ENCODE results near the gene SRP54. TPM values are rescaled to one million over a fixed set of nuclear protein-coding genes. Genes with fewer than 3 reads are reported as not detected.

SRP54 gene
- total RNA-seq, 6 experiments from 2014 or later = 68.6 to 83.0 (median 75.1) TPM

DNA sequence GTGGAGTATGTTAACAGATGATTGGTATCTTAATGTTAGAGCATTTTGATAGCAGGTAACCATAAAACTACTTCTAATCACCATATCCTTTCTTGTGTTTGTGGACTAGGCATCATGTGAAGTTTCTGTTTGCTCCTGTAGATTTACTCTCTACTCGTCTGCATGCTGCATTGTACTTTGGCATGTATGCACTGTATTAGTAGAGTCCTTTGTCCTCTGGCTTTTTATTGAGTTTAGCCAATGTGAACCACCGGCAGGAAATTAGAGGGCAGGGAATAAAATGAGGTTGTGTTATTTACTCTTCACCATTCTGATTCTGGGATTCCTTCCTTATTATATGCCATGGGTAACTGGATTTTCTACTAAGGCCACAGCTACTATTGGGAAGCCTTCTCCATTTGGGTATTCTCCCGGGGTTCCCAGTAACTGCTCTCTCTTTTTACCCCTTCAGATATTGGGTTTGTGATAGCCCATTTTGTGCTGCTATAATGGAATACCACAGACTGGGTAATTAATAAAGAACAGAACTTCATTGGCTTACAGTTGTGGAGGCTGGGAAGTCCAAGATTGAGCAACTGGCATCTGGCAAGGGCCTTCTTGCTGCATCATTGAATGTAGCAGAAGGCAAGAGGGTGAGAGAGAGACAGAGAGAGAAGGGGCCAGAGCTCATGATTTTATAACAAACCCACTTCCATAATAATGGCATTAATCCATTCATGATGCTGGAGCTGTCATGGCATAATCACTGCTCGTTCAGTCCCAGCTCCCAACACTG, 85.6 kb downstream of the SRP54 start:
- Mint-ChIP-seq H3K36me3 (ENCODE audit: low read depth) (peaks cover 30% of the 10 kb centered on the region), H3K4me1 (ENCODE audit: low read depth) (no peaks in the 10 kb centered on the region), H3K9me3 (no peaks in the 10 kb centered on the region), H3K4me3 (no peak overlapping the region), H3K27ac (no peak overlapping the region), H3K27me3 (ENCODE audit: insufficient read depth) (peaks cover 3% of the 10 kb centered on the region)
- TF ChIP-seq, protein P1, sequence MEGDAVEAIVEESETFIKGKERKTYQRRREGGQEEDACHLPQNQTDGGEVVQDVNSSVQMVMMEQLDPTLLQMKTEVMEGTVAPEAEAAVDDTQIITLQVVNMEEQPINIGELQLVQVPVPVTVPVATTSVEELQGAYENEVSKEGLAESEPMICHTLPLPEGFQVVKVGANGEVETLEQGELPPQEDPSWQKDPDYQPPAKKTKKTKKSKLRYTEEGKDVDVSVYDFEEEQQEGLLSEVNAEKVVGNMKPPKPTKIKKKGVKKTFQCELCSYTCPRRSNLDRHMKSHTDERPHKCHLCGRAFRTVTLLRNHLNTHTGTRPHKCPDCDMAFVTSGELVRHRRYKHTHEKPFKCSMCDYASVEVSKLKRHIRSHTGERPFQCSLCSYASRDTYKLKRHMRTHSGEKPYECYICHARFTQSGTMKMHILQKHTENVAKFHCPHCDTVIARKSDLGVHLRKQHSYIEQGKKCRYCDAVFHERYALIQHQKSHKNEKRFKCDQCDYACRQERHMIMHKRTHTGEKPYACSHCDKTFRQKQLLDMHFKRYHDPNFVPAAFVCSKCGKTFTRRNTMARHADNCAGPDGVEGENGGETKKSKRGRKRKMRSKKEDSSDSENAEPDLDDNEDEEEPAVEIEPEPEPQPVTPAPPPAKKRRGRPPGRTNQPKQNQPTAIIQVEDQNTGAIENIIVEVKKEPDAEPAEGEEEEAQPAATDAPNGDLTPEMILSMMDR (IDR thresholded peaks at IDR 0.05) = no peak
- no peak for DNase-seq

DNA sequence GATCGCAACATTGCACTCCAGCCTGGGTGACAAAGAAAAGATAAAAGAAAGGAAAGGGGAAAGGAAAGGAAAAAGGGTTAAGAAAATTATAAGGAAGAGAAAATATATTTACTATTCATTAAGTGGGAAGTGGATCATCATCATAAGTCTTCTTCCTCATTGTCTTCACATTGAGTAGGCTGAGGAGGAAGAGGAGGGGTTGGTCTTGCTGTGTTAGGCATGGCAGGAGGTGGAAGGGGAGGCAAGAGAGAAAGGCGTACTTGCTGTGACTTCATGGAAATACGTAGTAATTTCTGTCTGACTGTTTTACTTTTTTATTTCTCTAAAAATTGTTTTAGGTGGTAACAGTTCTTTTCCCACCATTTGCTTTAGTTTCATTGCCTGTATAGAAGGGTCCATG, 89.4 kb downstream of the SRP54 start:
- DNase-seq = no peak
- Mint-ChIP-seq H3K27ac (no peak overlapping the region), H3K4me1 (ENCODE audit: low read depth) (no peaks in the 10 kb centered on the region), H3K4me3 (no peak overlapping the region), H3K27me3 (ENCODE audit: insufficient read depth) (peaks cover 3% of the 10 kb centered on the region), H3K36me3 (ENCODE audit: low read depth) (peaks cover 32% of the 10 kb centered on the region), H3K9me3 (no peaks in the 10 kb centered on the region)
- TF ChIP-seq, protein P1 (IDR thresholded peaks at IDR 0.05) = no peak

DNA sequence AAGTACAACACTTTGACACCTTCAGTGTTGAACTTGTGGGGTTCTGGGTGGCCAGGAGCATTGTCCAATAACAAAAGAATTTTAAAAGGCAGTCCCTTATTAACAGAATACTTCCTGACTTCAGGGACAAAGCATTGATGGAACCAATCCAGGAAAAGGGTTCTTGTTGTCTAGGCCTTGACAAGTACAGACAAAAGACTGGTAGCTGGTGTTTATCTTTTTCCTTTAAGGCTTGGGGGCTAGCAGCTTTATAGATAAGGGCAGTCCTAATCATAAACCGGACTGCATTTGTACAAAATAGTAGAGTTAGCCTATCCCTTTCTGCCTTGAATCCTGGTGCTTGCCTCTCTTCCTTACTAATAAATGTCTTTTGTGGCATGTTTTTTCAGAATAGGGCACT, 90.7 kb downstream of the SRP54 start:
- H3K27ac Mint-ChIP-seq = no peak overlapping the region
- no peaks in the 10 kb centered on the region for H3K4me1 Mint-ChIP-seq (ENCODE audit: low read depth)
- peaks cover 26% of the 10 kb centered on the region for H3K36me3 Mint-ChIP-seq (ENCODE audit: low read depth)
- no peak for DNase-seq
- TF ChIP-seq, protein P1 (IDR thresholded peaks at IDR 0.05) = no peak
- peaks cover 3% of the 10 kb centered on the region for H3K27me3 Mint-ChIP-seq (ENCODE audit: insufficient read depth)
- no peaks in the 10 kb centered on the region for H3K9me3 Mint-ChIP-seq
- no peak overlapping the region for H3K4me3 Mint-ChIP-seq

DNA sequence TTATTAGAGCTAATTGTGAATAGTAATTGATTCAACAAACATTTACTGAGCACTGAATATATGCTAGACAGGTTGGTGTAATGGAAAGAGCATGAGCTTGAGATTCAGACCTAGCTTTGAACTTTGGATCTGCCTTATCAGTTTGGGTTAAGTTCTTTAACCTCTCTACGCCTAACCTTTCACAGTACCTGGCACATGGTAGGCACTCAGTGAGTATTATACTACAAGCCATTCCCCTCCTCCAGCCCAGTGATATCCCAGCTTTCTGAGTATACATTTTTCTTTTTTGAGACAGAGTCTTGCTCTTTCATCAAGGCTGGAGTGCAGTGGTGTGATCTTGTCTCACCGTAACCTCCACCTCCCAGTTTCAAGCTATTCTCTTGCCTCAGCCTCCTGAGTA, 95.3 kb downstream of the SRP54 start:
- Mint-ChIP-seq H3K36me3 (ENCODE audit: low read depth) (peaks cover 15% of the 10 kb centered on the region), H3K4me3 (no peak overlapping the region), H3K4me1 (ENCODE audit: low read depth) (no peaks in the 10 kb centered on the region), H3K9me3 (no peaks in the 10 kb centered on the region), H3K27me3 (ENCODE audit: insufficient read depth) (no peaks in the 10 kb centered on the region), H3K27ac (no peak overlapping the region)
- TF ChIP-seq, protein P1 (IDR thresholded peaks at IDR 0.05) = no peak
- DNase-seq = no peak

Other genes with a start within 250 kb of the SRP54 start
- 10 to 100 TPM; 23.1 to 29.5 (median 26.6) TPM for gene BAZ1A, start 107.6 kb upstream of the SRP54 start, total RNA-seq (2021; fragmentation: NEBNext Ultra II Directional; extraction: Animal tissue kit (Norgen Biotek cat#: 25700))
- gene FAM177A1, start 63.3 kb downstream of the SRP54 start, total RNA-seq (2021; fragmentation: NEBNext Ultra II Directional; extraction: Animal tissue kit (Norgen Biotek cat#: 25700)) = 10 to 100 TPM; 80.2 to 99.5 (median 91.9) TPM
- gene PPP2R3C, start 139.0 kb downstream of the SRP54 start, total RNA-seq (2021; fragmentation: NEBNext Ultra II Directional; extraction: Animal tissue kit (Norgen Biotek cat#: 25700)) = 10 to 100 TPM; 19.0 to 26.4 (median 23.8) TPM
- gene PRORP, start 139.6 kb downstream of the SRP54 start, total RNA-seq (2021; fragmentation: NEBNext Ultra II Directional; extraction: Animal tissue kit (Norgen Biotek cat#: 25700)) = 10 to 100 TPM; 22.6 to 29.6 (median 26.6) TPM

Data from HFFc6 (cell line).